Erythroblast (primary cell): ENCODE results near the gene RNASE7.

Source experiments
- DNase-seq, 2 experiments: peaks; one replicate each; lab custom pipeline; 2025; lab: John Stamatoyannopoulos, UW
- GATA1 ChIP-seq: IDR thresholded peaks from 2 replicates; pipeline ENCODE4 v1.6.1; 2011; ENCODE audit warnings: low read depth, mild to moderate bottlenecking, control low read depth, low read length, moderate library complexity
- POLR2A ChIP-seq: IDR thresholded peaks from 2 replicates; pipeline ENCODE4 v1.6.1; 2011; ENCODE audit warnings: mild to moderate bottlenecking, low read length

Gene RNASE7

GRCh38 chr14:21057803-21058675 lies 15.9 kb downstream of the RNASE7 start, which contains the start of gene RNASE8:
TSS of gene RNASE8 (plus strand) at chr14:21057822. CDS start at chr14:21057893, 71 bp downstream.
- no peak for DNase-seq
- no peak for TF ChIP-seq GATA1
- no peak for TF ChIP-seq POLR2A

- TF ChIP-seq POLR2A (no peak), GATA1 (no peak)
- no peak for DNase-seq
Measured at GRCh38 chr14:21058903-21059302, 16.7 kb downstream of the RNASE7 start.

GRCh38 chr14:21059842-21060613 lies 17.9 kb downstream of the RNASE7 start:
- TF ChIP-seq GATA1, result no peak
- no peak for TF ChIP-seq POLR2A
- no peak for DNase-seq

- no peak for DNase-seq
- TF ChIP-seq GATA1 (no peak), POLR2A (no peak)
Measured at GRCh38 chr14:21060614-21061346, 18.6 kb downstream of the RNASE7 start.

GRCh38 chr14:21061347-21061668 lies 19.1 kb downstream of the RNASE7 start:
- TF ChIP-seq POLR2A (no peak), GATA1 (no peak)
- DNase-seq, result no peak

- no peak for TF ChIP-seq POLR2A
- no peak for TF ChIP-seq GATA1
- no peak for DNase-seq
Measured at GRCh38 chr14:21063479-21063878, 21.3 kb downstream of the RNASE7 start.

- DNase-seq, result no peak
- no peak for TF ChIP-seq POLR2A
- no peak for TF ChIP-seq GATA1
Measured at GRCh38 chr14:21066882-21067502, 24.8 kb downstream of the RNASE7 start.

GRCh38 chr14:21068521-21069387 lies 26.6 kb downstream of the RNASE7 start:
- TF ChIP-seq GATA1 (no peak), POLR2A (no peak)
- DNase-seq, result peak; percentile 54 to 70

- TF ChIP-seq POLR2A, result no peak
- no peak for TF ChIP-seq GATA1
- DNase-seq, result no peak
Measured at GRCh38 chr14:21069388-21070082, 27.4 kb downstream of the RNASE7 start.

GRCh38 chr14:21070083-21070609 lies 28.0 kb downstream of the RNASE7 start, which contains the start of gene ARHGEF40:
TSS of gene ARHGEF40 (plus strand) at chr14:21070304. CDS start at chr14:21070397, 93 bp downstream.
- peak; percentile 14 to 22 for DNase-seq
- TF ChIP-seq GATA1 (no peak), POLR2A (no peak)

- TF ChIP-seq POLR2A (no peak), GATA1 (no peak)
- no peak for DNase-seq
Measured at GRCh38 chr14:21070610-21071224, 28.6 kb downstream of the RNASE7 start.
